Measurements from ENCODE around the gene DLGAP3.

DNA sequence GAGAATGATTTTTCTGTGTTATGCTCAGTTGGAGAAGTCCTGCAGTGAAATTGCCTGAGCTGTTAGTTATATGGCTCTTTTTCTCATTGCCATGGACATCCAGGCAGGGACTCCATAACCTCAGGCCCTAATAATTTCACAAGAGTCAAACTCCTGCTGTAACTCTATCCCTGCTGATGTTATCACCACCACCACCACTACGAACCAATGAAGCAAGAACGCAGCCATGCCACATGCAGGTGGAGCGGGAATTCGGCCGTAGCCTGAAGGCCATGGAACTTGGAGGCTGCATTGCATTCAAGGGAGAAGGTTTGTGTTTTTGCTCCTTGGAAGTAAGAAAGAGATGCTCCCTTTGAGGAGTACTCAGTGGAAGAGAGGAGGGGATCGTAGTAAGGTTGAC is 16.8 kb upstream of the DLGAP3 start:
- TF ChIP-seq, protein P1, sequence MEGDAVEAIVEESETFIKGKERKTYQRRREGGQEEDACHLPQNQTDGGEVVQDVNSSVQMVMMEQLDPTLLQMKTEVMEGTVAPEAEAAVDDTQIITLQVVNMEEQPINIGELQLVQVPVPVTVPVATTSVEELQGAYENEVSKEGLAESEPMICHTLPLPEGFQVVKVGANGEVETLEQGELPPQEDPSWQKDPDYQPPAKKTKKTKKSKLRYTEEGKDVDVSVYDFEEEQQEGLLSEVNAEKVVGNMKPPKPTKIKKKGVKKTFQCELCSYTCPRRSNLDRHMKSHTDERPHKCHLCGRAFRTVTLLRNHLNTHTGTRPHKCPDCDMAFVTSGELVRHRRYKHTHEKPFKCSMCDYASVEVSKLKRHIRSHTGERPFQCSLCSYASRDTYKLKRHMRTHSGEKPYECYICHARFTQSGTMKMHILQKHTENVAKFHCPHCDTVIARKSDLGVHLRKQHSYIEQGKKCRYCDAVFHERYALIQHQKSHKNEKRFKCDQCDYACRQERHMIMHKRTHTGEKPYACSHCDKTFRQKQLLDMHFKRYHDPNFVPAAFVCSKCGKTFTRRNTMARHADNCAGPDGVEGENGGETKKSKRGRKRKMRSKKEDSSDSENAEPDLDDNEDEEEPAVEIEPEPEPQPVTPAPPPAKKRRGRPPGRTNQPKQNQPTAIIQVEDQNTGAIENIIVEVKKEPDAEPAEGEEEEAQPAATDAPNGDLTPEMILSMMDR (IDR thresholded peaks at IDR 0.05): no peak
- no peak for TF ChIP-seq POLR2A (IDR thresholded peaks at IDR 0.05)

All from stomach (tissue), 4 donors.